IPS DF 6.9 (cell line): Measurements from ENCODE around the gene F10.

ENCODE experiments used
- DNase-seq: peaks from one replicate; pipeline ENCODE4 v3.0.0-alpha.2; 2013; ENCODE audit warnings: low read depth, low spot score
- H3K27ac ChIP-seq: one replicate; pipeline ENCODE4 v1.5.1; 2013; ENCODE audit warnings: low read length, control low read depth
- H3K27me3 ChIP-seq: 2 replicates; pipeline ENCODE4 v1.6.1; 2013; ENCODE audit warnings: mild to moderate bottlenecking, low read length; ENCODE audit not compliant: control insufficient read depth, insufficient read depth
- H3K36me3 ChIP-seq: 2 replicates; pipeline ENCODE4 v1.6.1; 2013; ENCODE audit warnings: low read length; ENCODE audit not compliant: control insufficient read depth, insufficient read depth
- H3K4me1 ChIP-seq: 2 replicates; pipeline ENCODE4 v1.6.1; 2013; ENCODE audit warnings: low read length; ENCODE audit not compliant: control insufficient read depth, insufficient read depth
- H3K4me3 ChIP-seq: 2 replicates; pipeline ENCODE4 v1.5.1; 2013; ENCODE audit warnings: mild to moderate bottlenecking, low read length
- H3K9me3 ChIP-seq: 2 replicates; pipeline ENCODE4 v1.6.1; 2013; ENCODE audit warnings: low read length, inconsistent platforms; ENCODE audit not compliant: control insufficient read depth, insufficient read depth
- WGBS: extraction: QIAGEN DNeasy Blood & Tissue Kit; methylation state at CpG from one replicate; pipeline ENCODE4 v1.1.7; 2013; ENCODE audit warnings: mixed read lengths, missing lambda C conversion rate; ENCODE audit not compliant: insufficient read length, insufficient coverage; 5-methylcytosine and 5-hydroxymethylcytosine counted together

The F10 gene

GRCh38 chr13:113125506-113126264, 3.1 kb downstream of the F10 start:
- no peak overlapping the region for H3K4me3 ChIP-seq
- WGBS: no CpG with 5 or more reads among the region's 19 CpGs
- DNase-seq: no peak

GRCh38 chr13:113126265-113127150, 3.9 kb downstream of the F10 start:
- H3K27ac ChIP-seq: no peak overlapping the region
- DNase-seq: no peak
- H3K9me3 ChIP-seq: no peaks in the 10 kb centered on the region
- H3K4me3 ChIP-seq: no peak overlapping the region
- H3K36me3 ChIP-seq: no peaks in the 10 kb centered on the region; the same call in 1 of the 2 replicates
- peaks cover 5% of the 10 kb centered on the region for H3K4me1 ChIP-seq
- WGBS: no CpG with 5 or more reads among the region's 18 CpGs
- no peaks in the 10 kb centered on the region for H3K27me3 ChIP-seq

More at GRCh38 chr13:113125506-113126264, 3.1 kb downstream of the F10 start:
- Histone ChIP-seq H3K4me1 (peaks cover 5% of the 10 kb centered on the region), H3K27me3 (no peaks in the 10 kb centered on the region), H3K36me3 (no peaks in the 10 kb centered on the region; the same call in 1 of the 2 replicates), H3K9me3 (no peaks in the 10 kb centered on the region), H3K27ac (no peak overlapping the region)

GRCh38 chr13:113129480-113129879, 6.9 kb downstream of the F10 start:
- Histone ChIP-seq H3K27me3 (no peaks in the 10 kb centered on the region), H3K36me3 (no peaks in the 10 kb centered on the region; the same call in 1 of the 2 replicates), H3K4me1 (peaks cover 3% of the 10 kb centered on the region; the same call in 1 of the 2 replicates), H3K27ac (no peak overlapping the region), H3K4me3 (no peak overlapping the region), H3K9me3 (no peaks in the 10 kb centered on the region)
- WGBS: no CpG with 5 or more reads among the region's 27 CpGs
- no peak for DNase-seq

GRCh38 chr13:113129921-113130750, 7.5 kb downstream of the F10 start:
- no peaks in the 10 kb centered on the region for H3K9me3 ChIP-seq
- no peaks in the 10 kb centered on the region; the same call in 1 of the 2 replicates for H3K36me3 ChIP-seq
- DNase-seq: no peak
- no peak overlapping the region for H3K4me3 ChIP-seq
- H3K27me3 ChIP-seq: no peaks in the 10 kb centered on the region
- H3K27ac ChIP-seq: no peak overlapping the region
- H3K4me1 ChIP-seq: peaks cover 3% of the 10 kb centered on the region; the same call in 1 of the 2 replicates
- no CpG with 5 or more reads among the region's 60 CpGs for WGBS

- no peaks in the 10 kb centered on the region for H3K27me3 ChIP-seq
- H3K27ac ChIP-seq: no peak overlapping the region
- no CpG with 5 or more reads among the region's 2 CpGs for WGBS
Measured at GRCh38 chr13:113135281-113135760, 12.7 kb downstream of the F10 start.

GRCh38 chr13:113137691-113138298, 15.2 kb downstream of the F10 start:
- Histone ChIP-seq H3K27ac (no peak overlapping the region), H3K27me3 (no peaks in the 10 kb centered on the region), H3K9me3 (no peaks in the 10 kb centered on the region), H3K36me3 (no peaks in the 10 kb centered on the region), H3K4me1 (0 out of 2 replicates have a peak, but pooled peaks cover 2% of the 10 kb centered on the region), H3K4me3 (no peak overlapping the region)
- no peak for DNase-seq
- no CpG with 5 or more reads among the region's 11 CpGs for WGBS

More at GRCh38 chr13:113135281-113135760, 12.7 kb downstream of the F10 start:
- H3K36me3 ChIP-seq: no peaks in the 10 kb centered on the region
- no peak for DNase-seq
- no peak overlapping the region for H3K4me3 ChIP-seq
- H3K9me3 ChIP-seq: no peaks in the 10 kb centered on the region
- H3K4me1 ChIP-seq: 0 out of 2 replicates have a peak, but pooled peaks cover 2% of the 10 kb centered on the region

GRCh38 chr13:113138792-113139551, 16.4 kb downstream of the F10 start:
- H3K27me3 ChIP-seq: no peaks in the 10 kb centered on the region

GRCh38 chr13:113139577-113139976, 17.0 kb downstream of the F10 start:
- DNase-seq: no peak
- WGBS: no CpG with 5 or more reads among the region's 5 CpGs
- Histone ChIP-seq H3K27ac (no peak overlapping the region), H3K27me3 (no peaks in the 10 kb centered on the region), H3K4me3 (no peak overlapping the region), H3K36me3 (no peaks in the 10 kb centered on the region; the same call in 1 of the 2 replicates), H3K9me3 (no peaks in the 10 kb centered on the region), H3K4me1 (0 out of 2 replicates have a peak, but pooled peaks cover 3% of the 10 kb centered on the region)

More at GRCh38 chr13:113138792-113139551, 16.4 kb downstream of the F10 start:
- DNase-seq: no peak
- H3K27ac ChIP-seq: no peak overlapping the region
- no CpG with 5 or more reads among the region's 16 CpGs for WGBS
- H3K4me3 ChIP-seq: no peak overlapping the region
- H3K4me1 ChIP-seq: 0 out of 2 replicates have a peak, but pooled peaks cover 3% of the 10 kb centered on the region
- no peaks in the 10 kb centered on the region; the same call in 1 of the 2 replicates for H3K36me3 ChIP-seq
- no peaks in the 10 kb centered on the region for H3K9me3 ChIP-seq
